ENCODE results near the gene STEAP4.

STEAP4 gene

GRCh38 chr7:88328787-88329186 is 22.1 kb upstream of the STEAP4 start:
- DNase-seq = no peak
- no peak for TF ChIP-seq POLR2A (IDR thresholded peaks at IDR 0.05; ENCODE audit: low read length)
- no peak for TF ChIP-seq GATA1 (IDR thresholded peaks at IDR 0.05; ENCODE audit: low read depth, low read length)

- no peak for DNase-seq
- TF ChIP-seq POLR2A (IDR thresholded peaks at IDR 0.05; ENCODE audit: low read length) = no peak
- no peak for TF ChIP-seq GATA1 (IDR thresholded peaks at IDR 0.05; ENCODE audit: low read depth, low read length)
Observed at GRCh38 chr7:88324699-88325098, 18.0 kb upstream of the STEAP4 start.

- TF ChIP-seq GATA1 (IDR thresholded peaks at IDR 0.05; ENCODE audit: low read depth, low read length) (no peak), POLR2A (IDR thresholded peaks at IDR 0.05; ENCODE audit: low read length) (no peak)
- no peak for DNase-seq
Observed at GRCh38 chr7:88322151-88322550, 15.5 kb upstream of the STEAP4 start.

- DNase-seq = no peak
- no peak for TF ChIP-seq POLR2A (IDR thresholded peaks at IDR 0.05; ENCODE audit: low read length)
- TF ChIP-seq GATA1 (IDR thresholded peaks at IDR 0.05; ENCODE audit: low read depth, low read length) = no peak
Observed at GRCh38 chr7:88321694-88322093, 15.0 kb upstream of the STEAP4 start.

- DNase-seq = no peak
- TF ChIP-seq GATA1 (IDR thresholded peaks at IDR 0.05; ENCODE audit: low read depth, low read length) (no peak), POLR2A (IDR thresholded peaks at IDR 0.05; ENCODE audit: low read length) (no peak)
Observed at GRCh38 chr7:88318196-88318595, 11.5 kb upstream of the STEAP4 start.

GRCh38 chr7:88317422-88317821 is 10.7 kb upstream of the STEAP4 start:
- TF ChIP-seq POLR2A (IDR thresholded peaks at IDR 0.05; ENCODE audit: low read length) (no peak), GATA1 (IDR thresholded peaks at IDR 0.05; ENCODE audit: low read depth, low read length) (no peak)
- no peak for DNase-seq

- TF ChIP-seq POLR2A (IDR thresholded peaks at IDR 0.05; ENCODE audit: low read length) (no peak), GATA1 (IDR thresholded peaks at IDR 0.05; ENCODE audit: low read depth, low read length) (no peak)
- DNase-seq = no peak
Observed at GRCh38 chr7:88316456-88316855, 9.8 kb upstream of the STEAP4 start.

- no peak for DNase-seq
- TF ChIP-seq GATA1 (IDR thresholded peaks at IDR 0.05; ENCODE audit: low read depth, low read length) (no peak), POLR2A (IDR thresholded peaks at IDR 0.05; ENCODE audit: low read length) (no peak)
Observed at GRCh38 chr7:88315522-88315921, 8.8 kb upstream of the STEAP4 start.

- DNase-seq = no peak
- TF ChIP-seq GATA1 (IDR thresholded peaks at IDR 0.05; ENCODE audit: low read depth, low read length) (no peak), POLR2A (IDR thresholded peaks at IDR 0.05; ENCODE audit: low read length) (no peak)
Observed at GRCh38 chr7:88314061-88314491, 7.4 kb upstream of the STEAP4 start.

GRCh38 chr7:88312061-88312663 is 5.5 kb upstream of the STEAP4 start:
- TF ChIP-seq GATA1 (IDR thresholded peaks at IDR 0.05; ENCODE audit: low read depth, low read length) (no peak), POLR2A (IDR thresholded peaks at IDR 0.05; ENCODE audit: low read length) (no peak)
- DNase-seq = no peak

GRCh38 chr7:88311675-88312036 is 5.0 kb upstream of the STEAP4 start:
- no peak for DNase-seq
- TF ChIP-seq GATA1 (IDR thresholded peaks at IDR 0.05; ENCODE audit: low read depth, low read length) (no peak), POLR2A (IDR thresholded peaks at IDR 0.05; ENCODE audit: low read length) (no peak)

GRCh38 chr7:88310956-88311674 is 4.4 kb upstream of the STEAP4 start:
- no peak for TF ChIP-seq POLR2A (IDR thresholded peaks at IDR 0.05; ENCODE audit: low read length)
- no peak for TF ChIP-seq GATA1 (IDR thresholded peaks at IDR 0.05; ENCODE audit: low read depth, low read length)
- no peak for DNase-seq

- DNase-seq = no peak
- TF ChIP-seq POLR2A (IDR thresholded peaks at IDR 0.05; ENCODE audit: low read length) (no peak), GATA1 (IDR thresholded peaks at IDR 0.05; ENCODE audit: low read depth, low read length) (no peak)
Observed at GRCh38 chr7:88309819-88310218, 3.1 kb upstream of the STEAP4 start.

- DNase-seq = no peak
- TF ChIP-seq GATA1 (IDR thresholded peaks at IDR 0.05; ENCODE audit: low read depth, low read length) (no peak), POLR2A (IDR thresholded peaks at IDR 0.05; ENCODE audit: low read length) (no peak)
Observed at GRCh38 chr7:88307823-88308222, 1.1 kb upstream of the STEAP4 start.

GRCh38 chr7:88307412-88307811 is 718 bp upstream of the STEAP4 start:
- no peak for TF ChIP-seq GATA1 (IDR thresholded peaks at IDR 0.05; ENCODE audit: low read depth, low read length)
- no peak for DNase-seq
